ENCODE results near the gene AHCYL1. TPM values are rescaled to one million over a fixed set of nuclear protein-coding genes. Genes with fewer than 3 reads are reported as not detected.

AHCYL1 gene
- total and polyA plus RNA-seq, 4 donors, result 24.9 to 40.7 (median 30.3) TPM

GRCh38 chr1:109937738-109938137 is 46.8 kb upstream of the AHCYL1 start:
- H3K4me1 ChIP-seq (ENCODE audit: control insufficient read depth in 4 of 4, insufficient read depth in 4 of 4, low read length in 3 of 4), result peaks cover 13 to 26% (median 23%) of the 10 kb centered on the region in 4 donors
- no peak overlapping the region for H3K4me3 ChIP-seq (ENCODE audit: low read depth in 1 of 3, low read length in 3 of 3)
- H3K27me3 ChIP-seq (ENCODE audit: control insufficient read depth in 4 of 4, insufficient read depth in 4 of 4, low read length in 3 of 4), result no peaks in the 10 kb centered on the region
- no peaks in the 10 kb centered on the region for H3K36me3 ChIP-seq (ENCODE audit: control insufficient read depth in 4 of 4, insufficient read depth in 3 of 4, low read depth in 1 of 4, low read length in 3 of 4)
- H3K27ac ChIP-seq (ENCODE audit: low read depth in 1 of 2, low read length in 2 of 2), result no peak overlapping the region
- DNase-seq (ENCODE audit: low spot score), result no peak
- no peak for TF ChIP-seq HNF4A (conservative IDR thresholded peaks at IDR 0.05)
- no peak for TF ChIP-seq TAF1 (conservative IDR thresholded peaks at IDR 0.05)
- no peak for TF ChIP-seq MAX (IDR thresholded peaks at IDR 0.05)
- no peak for TF ChIP-seq JUND (IDR thresholded peaks at IDR 0.05)
- no peak for TF ChIP-seq ZBTB33 (IDR thresholded peaks at IDR 0.05)
- TF ChIP-seq FOXA2 (IDR thresholded peaks at IDR 0.05), result no peak
- TF ChIP-seq RXRA (IDR thresholded peaks at IDR 0.05), result no peak
- no peak for TF ChIP-seq REST (IDR thresholded peaks at IDR 0.05)
- TF ChIP-seq YY1 (IDR thresholded peaks at IDR 0.05), result no peak
- no peak for TF ChIP-seq NR2F2 (IDR thresholded peaks at IDR 0.05)
- no peak for TF ChIP-seq GABPA (IDR thresholded peaks at IDR 0.05 in 1 of 2, conservative IDR thresholded peaks at IDR 0.05 in 1 of 2)
- TF ChIP-seq, protein P1, sequence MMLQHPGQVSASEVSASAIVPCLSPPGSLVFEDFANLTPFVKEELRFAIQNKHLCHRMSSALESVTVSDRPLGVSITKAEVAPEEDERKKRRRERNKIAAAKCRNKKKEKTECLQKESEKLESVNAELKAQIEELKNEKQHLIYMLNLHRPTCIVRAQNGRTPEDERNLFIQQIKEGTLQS (IDR thresholded peaks at IDR 0.05), result no peak
- no peak for TF ChIP-seq RAD21 (IDR thresholded peaks at IDR 0.05)
- TF ChIP-seq SP1 (IDR thresholded peaks at IDR 0.05), result no peak
- TF ChIP-seq HNF4G (IDR thresholded peaks at IDR 0.05), result no peak
- TF ChIP-seq CTCF (IDR thresholded peaks at IDR 0.05; ENCODE audit: low read depth, low read length, missing input control), result no peak
- H3K9me3 ChIP-seq (ENCODE audit: control insufficient read depth in 4 of 4, low read length in 3 of 4), result peaks cover 0 to 7% (median 3%) of the 10 kb centered on the region in 4 donors
- no peak overlapping the region for H3K9ac ChIP-seq (ENCODE audit: low read depth in 1 of 2, low read length in 2 of 2)
- 98% methylated on average over 1 of the region's 1 CpG for WGBS

DNA sequence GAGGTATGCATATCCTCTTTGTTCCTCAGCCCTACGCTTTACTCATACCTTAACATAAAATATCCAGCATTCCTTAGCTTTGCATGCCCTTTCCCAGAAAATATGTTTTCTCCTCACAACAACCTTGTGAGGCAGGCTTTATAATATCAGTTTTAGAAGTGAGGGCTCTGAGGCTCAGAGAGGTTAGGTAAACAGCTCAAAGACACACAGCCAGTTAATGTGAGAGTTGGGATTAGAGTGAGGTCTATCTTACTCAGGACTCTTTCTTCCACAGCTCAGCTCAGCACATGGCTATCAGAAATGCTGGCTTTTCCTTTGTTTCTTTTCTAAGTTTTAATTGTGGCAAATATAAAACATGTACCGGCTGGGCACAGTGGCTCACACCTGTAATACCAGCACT is 46.0 kb upstream of the AHCYL1 start:
- TF ChIP-seq MAX (IDR thresholded peaks at IDR 0.05) (no peak), NR2F2 (IDR thresholded peaks at IDR 0.05) (no peak), SP1 (IDR thresholded peaks at IDR 0.05) (no peak), HNF4A (conservative IDR thresholded peaks at IDR 0.05) (no peak)
- WGBS, result 98% methylated on average over 2 of the region's 2 CpGs
- DNase-seq (ENCODE audit: low spot score), result no peak
- Histone ChIP-seq H3K9me3 (ENCODE audit: control insufficient read depth in 4 of 4, low read length in 3 of 4) (peaks cover 0 to 7% (median 3%) of the 10 kb centered on the region in 4 donors), H3K36me3 (ENCODE audit: control insufficient read depth in 4 of 4, insufficient read depth in 3 of 4, low read depth in 1 of 4, low read length in 3 of 4) (no peaks in the 10 kb centered on the region), H3K4me1 (ENCODE audit: control insufficient read depth in 4 of 4, insufficient read depth in 4 of 4, low read length in 3 of 4) (peaks cover 13 to 25% (median 22%) of the 10 kb centered on the region in 4 donors), H3K27ac (ENCODE audit: low read depth in 1 of 2, low read length in 2 of 2) (no peak overlapping the region), H3K9ac (ENCODE audit: low read depth in 1 of 2, low read length in 2 of 2) (no peak overlapping the region), H3K27me3 (ENCODE audit: control insufficient read depth in 4 of 4, insufficient read depth in 4 of 4, low read length in 3 of 4) (no peaks in the 10 kb centered on the region), H3K4me3 (ENCODE audit: low read depth in 1 of 3, low read length in 3 of 3) (no peak overlapping the region)
